Suppressor macrophage treated with lipopolysaccharide for 4 hours (primary cell): ENCODE measurements around the gene IPO7.
"Not testable (repeated sequence)": the region's sequence is repeated elsewhere in the genome, so short reads cannot be mapped to it uniquely, and the experiment has no call there.

Experiments
- DNase-seq: peaks from one replicate; pipeline ENCODE4 v3.0.0-alpha.2; 2020

The IPO7 gene

DNA sequence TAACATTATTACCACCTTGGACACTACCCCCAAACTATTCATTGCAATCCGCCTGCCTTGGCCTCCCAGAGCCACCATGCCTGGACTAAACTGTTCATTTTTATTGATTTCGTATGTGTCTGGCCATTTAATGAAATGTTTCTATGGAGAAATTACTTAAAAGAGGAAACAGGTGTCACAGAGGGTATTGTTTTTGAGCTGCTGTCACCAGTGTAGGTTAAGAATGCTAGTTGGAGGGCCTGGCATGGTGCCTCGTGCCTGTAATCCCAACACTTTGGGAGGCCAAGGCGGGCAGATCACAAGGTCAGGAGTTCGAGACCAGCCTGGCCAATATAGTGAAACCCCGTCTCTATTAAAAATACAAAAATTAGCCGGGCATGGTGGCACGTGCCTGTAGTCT is 17.4 kb downstream of the IPO7 start:
- DNase-seq, result not testable (repeated sequence)

DNA sequence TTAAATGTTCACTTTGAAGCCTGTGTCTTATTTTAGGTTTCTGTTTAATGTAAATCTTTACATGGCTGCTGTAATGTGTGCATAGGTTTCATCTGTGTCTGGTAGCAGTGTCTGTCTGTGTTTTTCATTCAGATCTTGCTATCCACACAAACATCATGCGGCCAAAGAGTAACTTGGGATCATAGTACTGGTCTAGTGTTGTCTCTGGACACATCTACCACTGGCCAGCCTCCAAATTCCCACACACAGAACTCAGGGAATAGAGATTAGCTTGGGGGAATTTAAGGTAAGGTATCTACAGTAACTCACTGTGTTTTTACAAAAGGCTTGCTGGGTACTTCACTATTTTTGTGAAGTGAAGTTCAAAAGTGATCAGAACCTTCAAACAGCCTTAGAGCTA is 44.3 kb downstream of the IPO7 start:
- DNase-seq, result no peak

DNA sequence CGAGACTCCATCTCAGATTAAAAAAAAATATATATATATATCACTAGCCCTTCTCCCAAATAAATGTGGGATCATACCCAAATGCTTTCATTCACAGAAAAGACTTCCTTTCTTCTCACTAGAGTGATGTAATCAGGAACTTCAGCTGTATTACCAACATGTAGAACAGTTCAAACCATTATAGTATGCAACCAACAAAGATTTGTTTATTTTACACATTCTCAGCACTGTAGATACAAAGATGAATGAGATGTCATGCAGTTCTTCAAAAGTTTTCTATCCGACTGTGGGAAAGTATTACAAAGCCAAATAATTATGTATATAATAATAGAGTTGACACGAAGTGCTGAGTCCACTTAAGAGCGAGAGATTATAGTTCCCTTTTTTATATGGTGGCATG is 54.2 kb downstream of the IPO7 start:
- DNase-seq, result no peak

DNA sequence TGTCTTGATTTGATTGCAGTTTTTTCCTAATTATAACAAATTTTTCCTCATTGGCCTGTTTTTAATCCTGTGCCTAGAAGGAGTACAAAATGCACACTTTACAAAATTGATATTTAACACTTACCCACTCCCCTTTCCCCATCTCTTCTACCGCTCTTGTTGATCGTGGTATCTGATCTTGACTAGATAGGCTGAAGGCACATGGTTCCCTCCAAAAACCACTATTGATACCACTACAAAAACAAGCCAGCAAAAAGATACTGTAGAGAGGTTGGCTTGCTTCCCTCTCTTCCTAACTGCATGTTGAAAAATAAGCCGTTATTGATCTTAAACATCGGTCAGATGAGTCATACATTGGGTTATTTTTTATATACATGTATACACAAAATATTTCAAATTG is 61.8 kb downstream of the IPO7 start:
- DNase-seq, result no peak

DNA sequence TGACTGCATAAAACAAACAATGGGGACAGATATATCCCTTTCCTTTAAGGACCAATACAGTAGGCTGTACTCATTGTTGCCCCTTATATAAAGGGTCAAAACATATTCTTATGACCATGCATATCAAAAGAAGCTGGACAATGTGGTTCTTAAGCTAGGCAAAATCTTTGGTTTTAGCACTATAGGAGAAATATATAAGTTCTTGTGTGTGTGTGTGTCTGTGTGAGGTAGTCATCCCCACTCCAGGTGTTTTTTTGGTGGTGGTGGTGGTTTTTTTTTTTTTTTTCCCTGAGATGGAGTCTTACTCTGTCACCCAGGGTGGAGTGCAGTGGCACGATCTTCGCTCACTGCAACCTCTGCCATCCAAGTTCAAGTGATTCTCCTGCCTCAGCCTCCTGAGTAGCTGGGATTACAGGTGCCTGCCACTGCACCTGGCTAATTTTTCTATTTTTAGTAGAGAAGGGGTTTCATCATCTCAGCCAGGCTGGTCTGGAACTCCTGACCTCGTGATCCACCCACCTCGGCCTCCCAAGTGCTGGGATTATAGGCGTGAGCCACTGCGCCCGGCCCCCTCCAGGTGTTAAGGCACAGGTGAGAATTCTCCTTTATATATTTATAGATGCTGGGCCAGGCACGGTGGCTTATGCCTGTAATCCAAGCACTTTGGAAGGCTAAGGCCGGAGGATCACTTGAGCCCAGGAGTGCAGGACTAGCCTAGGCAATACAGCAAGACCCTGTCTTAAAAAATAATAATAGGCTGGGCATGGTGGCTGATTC is 64.3 kb downstream of the IPO7 start:
- no peak for DNase-seq

DNA sequence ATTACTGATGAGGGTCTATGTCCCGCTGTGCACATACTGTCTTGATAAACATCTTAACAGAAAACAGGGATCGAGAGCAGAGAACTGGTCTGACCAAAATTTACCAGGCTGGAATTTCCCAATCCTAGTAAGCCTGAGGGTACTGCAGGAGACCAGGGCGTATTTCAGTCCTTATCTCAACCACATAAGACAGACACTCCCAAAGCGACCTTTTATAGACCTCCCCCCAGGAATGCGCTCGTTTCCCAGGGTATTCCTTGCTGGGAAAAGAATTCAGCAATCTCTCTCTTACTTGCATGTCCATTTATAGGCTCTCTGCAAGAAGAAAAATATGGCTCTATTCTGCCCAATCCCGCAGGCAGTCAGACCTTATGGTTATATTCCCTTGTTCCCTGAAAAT is 67.6 kb downstream of the IPO7 start:
- DNase-seq, result not testable (repeated sequence)

DNA sequence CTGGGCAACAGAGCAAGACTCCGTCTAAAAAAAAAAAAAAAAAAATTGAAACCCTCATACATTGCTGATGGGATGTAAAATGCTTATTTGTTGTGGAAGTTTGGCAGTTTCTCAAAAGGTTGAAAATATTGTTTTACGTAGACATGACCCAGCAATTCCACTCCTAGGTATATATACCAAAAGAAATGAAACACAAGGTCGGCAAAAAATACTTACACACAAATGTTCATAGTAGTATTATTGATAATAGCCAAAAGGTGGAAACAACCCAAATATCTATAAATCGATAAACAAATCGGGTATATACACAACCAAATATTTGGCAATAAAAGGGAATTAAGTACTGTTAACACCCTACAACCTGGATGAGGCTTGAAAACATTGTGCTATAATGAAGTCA is 71.3 kb downstream of the IPO7 start:
- no peak for DNase-seq

DNA sequence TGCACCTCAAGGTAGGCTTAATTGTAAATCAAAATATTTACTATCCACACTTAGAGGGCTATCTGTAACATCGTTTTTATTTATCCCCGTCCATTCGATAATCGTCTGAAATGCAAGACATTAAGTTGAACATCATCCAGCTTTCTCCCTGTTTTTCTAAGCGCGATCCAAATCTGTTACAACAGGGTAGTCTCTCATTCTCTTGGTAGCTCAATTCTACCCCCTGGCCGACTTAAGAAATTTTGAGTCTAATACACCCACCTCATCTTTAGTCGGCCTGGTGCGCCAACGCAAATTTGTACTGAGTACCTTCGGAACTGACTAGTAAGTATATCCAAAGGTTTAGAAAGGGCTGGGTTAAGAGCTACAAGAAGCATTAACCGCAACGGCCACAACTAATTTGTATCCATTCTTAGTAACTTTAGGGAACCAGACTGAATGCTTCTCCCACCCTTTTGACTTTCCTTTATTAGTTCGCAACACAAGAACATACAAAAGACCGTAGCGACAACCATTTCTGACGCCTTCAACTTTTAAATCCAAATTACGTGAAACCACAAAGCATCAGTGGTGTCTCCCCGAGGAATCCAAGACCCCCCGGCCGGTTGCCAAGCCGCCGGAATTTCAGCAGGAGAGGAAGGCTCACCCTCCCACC is 75.3 kb downstream of the IPO7 start:
- peak; percentile 55 for DNase-seq

DNA sequence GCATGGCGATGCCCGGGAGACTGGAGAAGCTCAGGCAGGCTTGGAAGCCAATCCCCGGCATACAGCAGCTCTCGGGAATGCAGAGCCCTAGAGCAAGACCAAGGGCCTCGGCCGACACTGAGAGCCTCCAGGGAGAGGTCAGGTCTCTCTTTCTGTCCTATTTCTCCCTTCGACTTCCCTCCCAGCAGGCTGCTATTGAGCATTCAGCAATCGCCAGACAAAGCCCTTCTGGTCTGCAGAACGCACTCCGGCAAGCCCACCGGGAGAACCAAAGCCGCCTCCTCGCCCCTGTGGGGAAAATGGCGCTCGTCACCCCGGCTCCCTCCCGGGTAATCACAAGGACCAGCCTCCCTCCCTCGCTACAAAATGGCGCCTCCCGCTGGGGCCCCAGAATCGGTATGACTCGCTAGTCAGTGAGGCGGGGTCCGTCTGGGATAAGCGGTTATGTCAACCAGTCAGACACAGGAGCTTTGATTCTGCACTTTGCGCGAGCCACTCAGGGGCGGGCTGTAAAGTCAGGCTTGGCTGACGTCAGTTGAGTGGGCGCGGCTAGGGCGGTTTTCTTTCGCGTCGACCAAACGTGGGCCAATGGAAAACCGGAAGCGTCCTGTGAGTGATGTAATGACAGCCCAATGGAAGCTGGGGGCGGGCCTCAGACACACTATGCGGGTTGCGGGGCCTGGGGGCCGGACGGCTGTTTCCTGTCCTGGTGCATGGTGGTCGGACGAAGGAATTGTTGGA is 76.0 kb downstream of the IPO7 start, which contains the start of gene ZNF143:
ZNF143 (plus strand) TSS at position 691 of the 741 bp plus-strand sequence. CDS start 10,297 bp downstream, outside the sequence.
- peak; percentile 100 for DNase-seq

DNA sequence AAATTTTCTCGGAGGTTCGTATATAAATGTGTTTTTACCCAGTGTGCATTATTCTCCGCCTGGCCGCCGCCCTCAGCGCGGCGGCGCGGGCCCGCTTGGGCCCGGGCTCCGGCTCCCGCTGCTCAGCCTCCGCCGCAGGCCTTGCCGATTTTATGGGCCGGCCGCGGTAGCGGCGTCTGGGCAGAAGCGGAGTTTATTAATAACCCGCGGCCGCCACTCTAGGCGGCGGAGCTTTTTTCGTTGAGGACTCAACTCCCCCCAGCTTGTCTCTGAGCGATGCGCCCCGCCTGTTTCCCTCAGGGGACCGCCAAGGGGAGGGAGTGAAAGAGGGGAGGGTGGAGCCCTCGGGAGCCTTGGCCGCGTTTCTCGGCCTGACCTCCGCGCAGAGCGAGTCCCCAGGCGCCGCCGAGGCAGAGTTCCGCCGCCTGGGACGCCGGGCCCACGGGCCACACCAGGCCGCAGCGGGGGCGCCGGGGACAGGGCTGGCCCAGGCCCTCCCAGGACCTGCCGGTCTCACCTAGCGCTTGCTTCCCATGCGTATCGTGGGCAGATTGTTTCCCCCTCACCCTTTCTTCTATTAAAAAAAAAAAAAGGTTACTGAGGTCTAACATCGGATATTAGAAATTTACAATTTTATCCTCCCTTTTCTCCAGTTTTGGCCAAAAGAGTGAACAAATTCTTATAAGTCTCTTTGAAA is 76.8 kb downstream of the IPO7 start:
- peak; percentile 83 for DNase-seq

DNA sequence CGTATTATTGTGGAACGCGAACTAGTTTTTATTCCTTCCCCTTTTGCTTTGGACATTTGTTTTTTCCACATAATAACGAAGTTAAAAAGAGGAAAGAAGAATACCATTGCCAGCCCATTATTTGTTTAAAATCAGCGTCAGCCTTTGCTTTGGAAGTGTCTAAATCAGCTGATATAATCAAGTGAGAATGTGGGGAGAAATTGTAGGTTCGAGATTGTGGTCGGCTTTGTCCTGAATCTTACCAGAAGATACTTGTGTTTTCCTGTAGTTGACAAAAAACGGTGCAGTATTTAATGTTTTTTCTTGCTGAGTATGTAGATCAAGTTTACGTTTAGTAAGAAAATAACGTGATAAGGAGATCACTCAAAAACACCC is 77.3 kb downstream of the IPO7 start:
- peak; percentile 64 for DNase-seq

DNA sequence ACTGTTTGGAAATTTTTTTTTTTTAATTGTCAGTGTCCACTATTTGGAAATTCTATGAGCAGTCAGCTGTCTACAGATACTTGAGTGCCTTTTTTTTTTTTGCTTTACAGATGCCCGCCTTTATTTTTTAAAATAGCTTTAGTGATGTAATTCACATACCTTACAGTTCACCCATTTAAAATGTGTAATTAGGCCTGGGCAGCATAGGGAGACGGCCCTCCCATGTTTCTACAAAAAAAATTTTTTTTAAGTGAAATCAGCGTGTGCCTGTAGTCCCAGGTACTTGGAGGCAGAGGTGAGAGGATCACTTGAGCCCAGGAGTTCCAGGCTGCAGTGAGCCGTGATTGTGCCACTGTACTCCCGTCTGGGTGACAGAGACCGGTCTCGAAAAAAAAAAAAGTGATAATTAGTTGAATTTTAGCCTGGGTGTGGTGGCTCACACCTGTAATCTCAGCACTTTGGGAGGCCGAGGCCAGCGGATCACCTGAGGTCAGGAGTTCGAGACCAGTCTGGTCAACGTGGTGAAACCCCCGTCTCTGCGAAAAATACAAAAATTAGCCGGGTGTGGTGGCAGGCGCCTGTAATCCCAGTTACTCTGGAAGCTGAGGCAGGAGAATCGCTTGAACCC is 77.8 kb downstream of the IPO7 start:
- DNase-seq, result no peak

DNA sequence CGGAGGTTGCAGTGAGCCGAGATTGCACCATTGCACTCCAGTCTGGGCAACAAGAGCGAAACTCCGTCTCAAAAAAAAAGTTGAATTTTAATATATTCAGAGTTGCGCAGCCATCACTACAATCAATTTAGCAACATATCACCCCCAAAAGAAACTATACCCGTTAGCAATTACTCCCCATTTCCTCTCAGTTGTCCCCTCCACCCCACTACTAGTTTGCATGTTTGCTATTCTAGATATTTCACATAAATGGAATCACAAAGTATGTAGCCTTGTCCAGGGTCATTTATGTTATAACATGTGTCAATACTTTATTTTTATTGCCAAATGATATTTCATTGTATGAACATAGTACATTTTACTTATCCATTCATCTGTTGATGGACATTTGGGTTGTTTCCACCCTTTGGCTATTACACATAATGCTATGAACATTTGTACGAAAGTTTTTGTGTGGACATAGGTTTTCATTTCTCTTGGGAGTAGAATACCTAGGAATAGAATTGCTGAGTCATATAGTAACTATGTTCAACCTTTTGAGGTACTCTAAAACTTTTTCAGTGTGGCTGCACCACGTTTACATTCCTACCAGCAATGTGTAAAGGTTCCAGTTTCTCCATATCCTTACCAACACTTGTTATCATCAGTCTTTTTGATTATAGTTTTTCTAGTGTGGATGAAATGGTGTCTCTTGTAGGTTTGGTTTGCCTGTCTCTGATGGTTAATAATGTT is 78.5 kb downstream of the IPO7 start:
- DNase-seq, result peak; percentile 2

DNA sequence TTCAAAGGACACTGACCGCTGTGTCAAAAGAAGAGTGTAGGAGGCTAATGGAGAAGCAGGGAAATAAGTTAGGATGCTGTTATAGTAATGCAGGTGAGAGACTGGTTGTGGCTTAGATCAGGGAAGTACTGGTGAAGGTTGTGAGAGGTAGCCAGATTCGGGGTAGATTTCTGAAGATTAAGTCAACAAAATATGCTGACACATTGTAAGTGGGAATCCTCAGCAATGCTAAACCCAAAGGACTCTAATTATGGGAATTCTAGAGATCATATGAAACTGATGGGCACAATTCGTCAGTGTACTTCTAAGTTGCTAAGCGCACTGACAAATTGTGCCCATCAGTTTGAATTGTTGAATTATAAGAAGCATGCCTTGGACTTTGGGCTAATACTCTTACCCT is 86.3 kb downstream of the IPO7 start:
- no peak for DNase-seq

DNA sequence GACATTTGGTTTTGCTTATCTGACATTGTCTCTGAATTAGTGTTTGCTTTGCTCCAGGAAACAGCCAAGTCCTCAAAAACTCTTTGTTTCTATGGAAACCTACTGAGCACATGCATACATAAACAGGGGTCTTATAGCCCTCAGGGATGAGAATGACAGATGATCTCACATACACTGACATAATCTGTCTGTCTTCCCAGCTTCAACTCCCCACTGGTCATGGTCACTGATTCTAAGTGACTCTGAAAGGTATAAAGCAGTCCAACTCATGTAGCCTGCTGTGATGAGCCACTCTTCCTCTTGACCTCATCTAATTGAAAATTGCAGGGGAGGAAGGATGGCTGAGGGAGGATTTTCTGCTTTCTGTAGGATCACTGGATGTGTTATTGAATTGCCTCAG is 89.0 kb downstream of the IPO7 start:
- DNase-seq, result no peak

DNA sequence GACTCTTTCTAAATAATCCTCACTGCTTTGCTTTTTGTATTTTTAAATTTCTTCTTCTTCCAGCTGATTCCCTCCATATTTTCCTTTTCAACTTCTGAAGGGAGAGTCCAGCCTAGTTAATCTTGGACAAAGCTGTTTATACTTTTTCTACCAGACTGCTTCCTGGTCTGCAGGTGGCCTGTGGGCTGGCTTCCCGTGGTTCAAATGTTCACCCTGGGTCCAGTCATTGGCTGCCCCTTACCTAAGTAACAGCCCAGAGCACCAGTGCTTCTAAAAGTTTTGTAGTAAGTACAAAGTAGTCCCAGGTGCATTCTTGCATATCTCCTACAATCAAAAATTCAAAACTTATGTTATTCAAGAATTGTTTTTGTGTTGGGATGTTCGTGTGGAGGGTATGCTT is 95.4 kb downstream of the IPO7 start:
- DNase-seq, result no peak

DNA sequence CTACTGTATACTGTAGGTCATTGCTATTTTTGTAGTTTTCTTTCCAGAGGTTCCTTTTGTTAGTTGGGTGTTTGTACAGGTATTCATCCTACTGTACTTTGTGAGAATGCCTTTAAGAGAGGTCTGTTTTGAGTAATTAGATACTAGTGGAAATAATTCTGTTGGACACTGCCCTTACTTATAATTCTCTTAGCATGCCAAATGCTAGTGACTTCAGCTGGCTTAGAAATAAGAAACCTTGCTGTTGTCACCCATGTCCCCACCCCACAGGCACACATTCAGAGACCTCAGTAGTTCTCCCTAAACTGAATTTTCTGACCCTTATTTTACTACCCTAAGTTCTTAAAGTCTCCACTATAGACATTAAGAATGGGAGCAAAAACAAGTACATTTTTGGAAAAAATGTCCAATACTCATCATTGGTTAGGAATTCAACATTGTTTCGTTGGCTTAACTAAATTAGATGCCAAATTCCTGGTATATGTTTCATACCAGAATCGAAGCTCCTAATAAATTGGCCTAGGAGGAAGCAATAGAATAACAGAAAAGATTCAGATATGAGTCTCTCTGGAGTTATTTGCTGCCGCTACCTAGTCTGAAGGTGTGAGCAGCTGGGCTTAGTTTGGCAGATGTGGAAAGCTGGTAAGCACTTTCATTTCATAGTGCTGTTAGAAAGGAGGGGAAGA is 104.8 kb downstream of the IPO7 start:
- no peak for DNase-seq

DNA sequence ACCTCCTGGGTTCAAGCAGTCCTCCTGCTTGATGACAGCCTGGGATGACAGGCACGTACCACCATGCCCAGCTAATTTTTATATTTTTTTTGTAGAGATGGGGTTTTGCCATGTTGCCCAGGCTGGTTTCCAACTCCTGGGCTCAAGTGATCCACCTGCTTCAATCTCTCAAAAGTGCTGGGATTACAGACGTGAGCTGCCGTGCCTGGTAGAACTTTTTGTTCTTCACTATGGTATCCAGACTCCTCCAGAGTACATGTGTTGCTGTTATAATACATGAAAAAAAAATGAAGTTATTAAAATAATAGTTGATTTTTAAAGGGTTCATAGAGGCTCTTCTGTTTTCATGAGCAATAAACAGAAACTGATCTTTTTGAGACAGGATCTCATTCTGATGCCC is 105.9 kb downstream of the IPO7 start:
- no peak for DNase-seq

DNA sequence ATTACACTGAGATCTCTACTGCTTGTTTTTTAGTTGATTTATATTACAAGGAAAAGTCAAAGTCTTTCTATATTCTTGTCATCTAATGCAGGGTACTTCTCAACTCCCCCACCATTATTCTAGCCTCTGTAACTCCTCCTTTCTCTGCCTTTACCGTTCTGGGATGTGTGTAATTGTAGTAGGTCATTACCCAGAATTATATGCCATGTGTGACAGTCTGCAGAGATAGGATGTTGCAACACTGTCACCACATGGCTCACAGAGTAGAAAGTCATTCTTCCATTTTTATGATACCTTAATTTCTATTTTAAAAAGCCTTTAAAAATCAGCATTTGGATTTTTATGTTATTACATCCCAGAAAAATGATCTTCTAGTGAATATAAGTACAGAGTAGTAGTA is 109.0 kb downstream of the IPO7 start:
- DNase-seq, result no peak

DNA sequence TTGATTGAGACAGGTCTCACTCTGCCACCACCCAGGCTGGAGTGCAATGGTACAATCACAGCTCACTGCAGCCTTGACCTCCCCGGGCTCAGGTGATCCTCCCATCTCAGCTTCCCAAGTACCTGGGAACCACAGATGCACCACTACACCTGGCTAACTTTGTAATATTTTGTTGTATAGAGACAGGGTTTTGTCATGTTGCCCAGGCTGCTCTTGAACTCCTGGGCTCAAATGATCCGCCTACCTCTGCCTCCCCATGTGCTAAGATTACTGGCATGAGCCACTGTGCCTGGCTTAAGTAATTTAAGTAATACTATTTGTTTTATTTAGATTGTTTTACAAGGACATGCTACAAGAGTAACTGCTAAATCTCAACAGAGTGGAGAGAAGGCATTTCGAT is 109.9 kb downstream of the IPO7 start:
- no peak for DNase-seq

DNA sequence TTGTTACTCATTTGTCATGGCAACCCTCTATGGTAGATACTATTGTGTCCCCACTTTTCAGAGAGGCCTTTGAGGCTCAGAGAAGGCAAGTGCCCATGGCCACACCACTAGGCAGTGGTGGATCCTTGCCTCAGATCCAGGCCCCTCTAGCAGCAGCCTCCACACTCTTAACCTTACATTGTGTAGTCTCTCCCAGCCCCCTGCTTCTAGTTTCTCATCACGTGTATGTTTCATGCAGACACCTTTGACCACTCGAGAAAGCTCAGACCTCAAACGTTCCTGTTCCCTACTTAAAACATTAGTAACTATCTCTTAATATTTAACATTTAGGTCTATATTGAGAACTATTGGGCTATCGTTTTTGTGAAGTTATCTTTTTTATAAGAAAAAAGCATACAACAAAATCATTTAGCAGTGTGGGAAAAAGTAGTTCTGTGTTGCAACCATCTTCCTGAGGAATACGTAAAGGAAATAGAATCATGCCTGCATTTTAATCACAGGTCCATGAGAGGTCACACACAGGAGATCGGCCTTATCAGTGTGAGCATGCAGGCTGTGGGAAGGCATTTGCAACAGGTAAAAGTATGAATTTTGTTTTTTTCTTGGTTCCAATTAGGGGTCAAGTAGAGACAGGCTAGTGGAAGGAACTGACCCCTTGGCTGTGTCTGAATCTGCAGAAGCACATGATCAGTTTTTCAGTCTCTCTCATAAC is 111.5 kb downstream of the IPO7 start:
- no peak for DNase-seq
